ENCODE measurements around the gene C2orf78.
"Not testable (repeated sequence)": the region's sequence is repeated elsewhere in the genome, so short reads cannot be mapped to it uniquely, and the experiment has no call there.

The C2orf78 gene

DNA sequence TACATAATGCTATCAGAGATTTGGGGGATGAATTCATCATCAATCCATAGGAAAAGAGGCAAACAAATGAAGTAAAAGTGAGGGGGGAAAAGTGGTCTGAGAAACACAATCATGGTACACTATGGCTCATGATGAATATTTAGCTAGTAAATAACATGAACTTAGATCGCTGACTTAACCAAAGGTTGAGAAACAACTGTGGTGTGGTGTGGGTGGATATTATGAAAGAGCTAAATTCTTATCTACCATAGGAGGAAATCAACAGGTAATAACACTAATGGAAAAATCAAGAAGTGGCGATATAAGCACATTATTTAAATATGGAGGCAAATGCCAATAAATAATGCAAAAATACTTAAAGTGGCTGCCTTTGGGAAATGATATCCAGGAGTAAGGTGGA lies 34.7 kb upstream of the C2orf78 start:
- DNase-seq (ENCODE audit: insufficient read length, low spot score) (no peak), FAIRE-seq (no peak)
- TF ChIP-seq CTCF (IDR thresholded peaks at IDR 0.05; ENCODE audit: insufficient read depth, missing control alignments), result no peak

DNA sequence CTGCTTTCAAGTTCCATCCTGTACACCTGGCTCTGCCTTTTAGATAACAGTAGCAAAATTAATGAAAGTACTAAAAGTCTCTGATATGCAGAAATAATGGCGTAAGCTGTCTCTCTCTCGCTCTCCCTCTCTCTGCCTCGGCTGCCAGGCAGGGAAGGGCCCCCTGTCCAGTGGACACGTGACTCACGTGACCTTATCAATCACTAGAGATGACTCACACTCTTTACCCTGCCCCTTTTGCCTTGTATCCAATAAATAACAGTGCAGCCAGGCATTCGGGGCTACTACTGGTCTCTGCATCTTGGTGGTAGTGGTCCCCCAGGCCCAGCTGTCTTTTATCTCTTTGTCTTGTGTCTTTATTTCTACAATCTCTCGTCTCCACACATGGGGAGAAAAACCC lies 29.7 kb upstream of the C2orf78 start:
- FAIRE-seq, result not testable (repeated sequence)

DNA sequence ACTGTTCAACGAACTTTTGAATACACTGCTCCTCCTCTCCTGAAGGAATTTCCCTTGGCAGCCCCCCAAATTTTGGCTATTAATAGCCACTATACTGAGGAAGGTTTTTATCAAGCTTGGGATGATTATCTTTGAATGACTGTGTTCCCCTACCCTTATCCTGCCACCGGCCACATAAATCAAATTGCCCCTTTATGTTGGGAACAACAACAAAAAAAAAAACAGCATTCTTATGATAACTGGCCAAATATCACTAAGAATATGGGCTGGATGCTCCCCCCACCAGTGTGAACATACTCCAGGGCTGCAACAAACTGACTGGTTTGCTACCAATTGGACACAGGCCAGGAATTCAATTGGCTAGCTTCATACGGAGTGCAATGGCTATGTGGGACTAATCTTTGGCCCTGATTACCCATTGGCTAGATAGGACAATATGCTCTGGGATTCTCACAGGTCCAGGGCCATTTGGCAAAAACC lies 24.7 kb upstream of the C2orf78 start:
- no peak for TF ChIP-seq CTCF (IDR thresholded peaks at IDR 0.05; ENCODE audit: insufficient read depth, missing control alignments)
- no peak for FAIRE-seq
- no peak for DNase-seq (ENCODE audit: insufficient read length, low spot score)

More for the DNA sequence above, 29.7 kb upstream of the C2orf78 start:
- DNase-seq (ENCODE audit: insufficient read length, low spot score), result not testable (repeated sequence)

DNA sequence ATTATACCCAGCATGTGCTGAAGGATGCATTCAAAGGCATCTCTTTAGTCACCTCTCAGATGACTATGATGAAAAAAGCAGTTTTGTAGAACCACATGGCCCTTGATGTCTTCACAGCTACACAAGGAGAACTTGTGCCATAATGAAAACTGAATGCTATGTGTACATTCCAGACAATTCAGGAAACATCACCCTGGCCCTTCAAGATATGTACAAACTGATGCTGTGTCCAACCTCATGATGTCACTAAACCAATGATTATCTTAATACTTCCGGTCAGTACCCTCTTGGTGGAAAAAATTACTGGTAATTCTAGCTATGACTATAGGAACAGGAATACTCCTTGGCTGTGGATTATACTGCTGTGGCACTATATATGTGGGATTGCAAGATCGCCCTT lies 24.1 kb upstream of the C2orf78 start:
- FAIRE-seq (no peak), DNase-seq (ENCODE audit: insufficient read length, low spot score) (no peak)
- no peak for TF ChIP-seq CTCF (IDR thresholded peaks at IDR 0.05; ENCODE audit: insufficient read depth, missing control alignments)

DNA sequence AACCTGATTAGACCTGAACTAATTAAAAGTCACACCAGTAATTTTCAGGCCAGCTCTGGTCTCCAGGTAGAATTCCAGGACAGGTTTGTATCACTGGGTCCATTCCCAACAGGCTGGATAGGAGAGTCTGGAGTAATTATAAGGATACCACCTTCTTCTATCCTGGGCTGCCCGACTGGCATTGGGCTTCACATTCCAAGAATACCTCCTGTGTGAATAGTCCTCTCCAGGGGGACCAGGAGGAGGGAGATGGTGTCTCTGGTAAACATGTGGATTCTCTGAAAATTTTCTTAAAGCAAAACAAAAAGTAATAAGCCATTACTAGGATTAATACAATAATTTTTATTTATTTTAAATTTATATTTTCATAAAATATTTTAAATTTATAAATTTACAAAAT lies 21.4 kb upstream of the C2orf78 start:
- FAIRE-seq (no peak), DNase-seq (ENCODE audit: insufficient read length, low spot score) (no peak)
- TF ChIP-seq CTCF (IDR thresholded peaks at IDR 0.05; ENCODE audit: insufficient read depth, missing control alignments), result no peak

GRCh38 chr2:73764945-73765344 lies 19.0 kb upstream of the C2orf78 start:
- DNase-seq (ENCODE audit: insufficient read length, low spot score) (no peak), FAIRE-seq (no peak)
- TF ChIP-seq CTCF (IDR thresholded peaks at IDR 0.05; ENCODE audit: insufficient read depth, missing control alignments), result no peak

- TF ChIP-seq CTCF (IDR thresholded peaks at IDR 0.05; ENCODE audit: insufficient read depth, missing control alignments), result no peak
- FAIRE-seq (no peak), DNase-seq (ENCODE audit: insufficient read length, low spot score) (no peak)
Measured at GRCh38 chr2:73766349-73766748, 17.6 kb upstream of the C2orf78 start.

GRCh38 chr2:73766994-73767393 lies 17.0 kb upstream of the C2orf78 start:
- DNase-seq (ENCODE audit: insufficient read length, low spot score) (no peak), FAIRE-seq (no peak)
- no peak for TF ChIP-seq CTCF (IDR thresholded peaks at IDR 0.05; ENCODE audit: insufficient read depth, missing control alignments)
